ENCODE data around the gene TOLLIP. TPM values are rescaled to one million over a fixed set of nuclear protein-coding genes. Genes with fewer than 3 reads are reported as not detected.
"Not testable (repeated sequence)": the region's sequence is repeated elsewhere in the genome, so short reads cannot be mapped to it uniquely, and the experiment has no call there.

Gene TOLLIP
- total RNA-seq (2022) (53.4 and 64.9 TPM in 2 replicates), Bru-seq, nascent RNA (percentile 63 among the genes with signal in this experiment), BruChase-seq, experiment 1, labeled RNA remaining after a 6-hour chase (percentile 78 among the genes with signal in this experiment), BruChase-seq, experiment 2, labeled RNA remaining after a 2-hour chase (percentile 74 among the genes with signal in this experiment)
- long read RNA-seq, transcript TOLLIP-202 (6 exons, 3,617 nt), result major isoform, 64 of 85 reads
- long read RNA-seq, transcript TOLLIP-211 (5 exons, 684 nt), result minor isoform, 5 of 85 reads
- long read RNA-seq, partial matches to known transcripts, result 5 of 85 reads
- long read RNA-seq, other reads (novel, unspliced or antisense), result 9 of 85 reads

DNA sequence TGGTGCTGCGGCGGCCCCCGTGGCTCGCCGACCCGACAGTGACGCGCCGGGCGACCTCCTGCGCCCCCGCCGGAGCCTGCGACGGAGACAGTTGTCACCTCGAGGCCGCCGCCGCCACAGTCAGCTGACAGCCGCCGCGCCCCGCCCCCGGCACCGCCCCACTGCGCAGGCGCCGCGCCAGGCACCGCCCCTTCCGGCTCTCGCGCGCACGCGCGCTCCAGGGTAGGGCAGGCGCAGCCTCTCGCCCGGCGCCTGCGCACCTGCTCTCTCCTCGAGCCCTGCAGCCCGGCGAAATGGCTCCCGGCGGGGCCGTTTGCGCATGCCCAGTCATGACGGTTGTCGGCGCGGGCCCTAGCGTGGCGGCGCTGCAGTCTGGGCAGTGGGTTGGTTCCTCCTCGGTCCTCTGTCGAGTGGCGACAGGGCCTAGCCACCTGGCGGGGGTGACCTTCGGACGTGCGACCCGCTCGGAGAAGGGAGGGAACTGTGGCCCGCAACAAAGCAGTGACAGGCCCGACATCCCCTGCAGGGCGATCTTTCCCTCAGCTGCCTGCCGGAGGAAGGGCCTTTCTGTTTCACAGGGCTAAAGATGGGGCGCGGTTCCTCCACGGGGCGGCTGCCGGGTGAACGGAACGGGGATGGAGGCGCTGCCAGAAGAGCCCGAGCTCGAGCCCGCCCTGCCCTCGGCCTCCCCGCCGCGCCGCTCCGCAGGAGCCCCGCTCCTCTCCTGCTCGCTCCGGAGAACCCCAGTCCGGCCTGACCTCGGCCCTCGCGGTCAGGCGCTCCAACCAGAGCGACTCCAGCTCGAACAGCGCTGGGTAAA, at the start of gene TOLLIP:
TOLLIP (minus strand) TSS at position 135 of the 820 bp plus-strand sequence; CDS start at position 1, 134 bp downstream.
- intact Hi-C loops (cut with micrococcal nuclease; ENCODE audit: unreplicated experiment), result loop anchor here (5.0 to 10.0 kb wide), 2 partner anchors 78 to 205 kb away; partner anchors contain the start of gene BRSK2
- peak; percentile 97 for DNase-seq
- TF ChIP-seq, protein P1, sequence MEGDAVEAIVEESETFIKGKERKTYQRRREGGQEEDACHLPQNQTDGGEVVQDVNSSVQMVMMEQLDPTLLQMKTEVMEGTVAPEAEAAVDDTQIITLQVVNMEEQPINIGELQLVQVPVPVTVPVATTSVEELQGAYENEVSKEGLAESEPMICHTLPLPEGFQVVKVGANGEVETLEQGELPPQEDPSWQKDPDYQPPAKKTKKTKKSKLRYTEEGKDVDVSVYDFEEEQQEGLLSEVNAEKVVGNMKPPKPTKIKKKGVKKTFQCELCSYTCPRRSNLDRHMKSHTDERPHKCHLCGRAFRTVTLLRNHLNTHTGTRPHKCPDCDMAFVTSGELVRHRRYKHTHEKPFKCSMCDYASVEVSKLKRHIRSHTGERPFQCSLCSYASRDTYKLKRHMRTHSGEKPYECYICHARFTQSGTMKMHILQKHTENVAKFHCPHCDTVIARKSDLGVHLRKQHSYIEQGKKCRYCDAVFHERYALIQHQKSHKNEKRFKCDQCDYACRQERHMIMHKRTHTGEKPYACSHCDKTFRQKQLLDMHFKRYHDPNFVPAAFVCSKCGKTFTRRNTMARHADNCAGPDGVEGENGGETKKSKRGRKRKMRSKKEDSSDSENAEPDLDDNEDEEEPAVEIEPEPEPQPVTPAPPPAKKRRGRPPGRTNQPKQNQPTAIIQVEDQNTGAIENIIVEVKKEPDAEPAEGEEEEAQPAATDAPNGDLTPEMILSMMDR (IDR thresholded peaks at IDR 0.05; ENCODE audit: unreplicated experiment), result no peak
- CTCF ChIA-PET, result interaction anchor here (1.1 to 1.2 kb wide), 2 partner anchors 80 to 136 kb away, joined by 4 read pairs; partner anchors contain the start of gene BRSK2
- Mint-ChIP-seq H3K4me1 (ENCODE audit: low read depth, unreplicated experiment) (peaks cover 23% of the 10 kb centered on the region), H3K4me3 (ENCODE audit: low read depth, unreplicated experiment) (peak within 1 kb of the TSS; percentile 73), H3K9me3 (ENCODE audit: low read depth, unreplicated experiment) (peaks cover 4% of the 10 kb centered on the region), H3K27me3 (ENCODE audit: unreplicated experiment) (no peaks in the 10 kb centered on the region), H3K27ac (ENCODE audit: unreplicated experiment) (peak within 1 kb of the TSS; percentile 87), H3K36me3 (ENCODE audit: insufficient read depth, unreplicated experiment) (peaks cover 43% of the 10 kb centered on the region)
- TSS peak; percentile 92 for BruUV-seq (replicated peaks)

DNA sequence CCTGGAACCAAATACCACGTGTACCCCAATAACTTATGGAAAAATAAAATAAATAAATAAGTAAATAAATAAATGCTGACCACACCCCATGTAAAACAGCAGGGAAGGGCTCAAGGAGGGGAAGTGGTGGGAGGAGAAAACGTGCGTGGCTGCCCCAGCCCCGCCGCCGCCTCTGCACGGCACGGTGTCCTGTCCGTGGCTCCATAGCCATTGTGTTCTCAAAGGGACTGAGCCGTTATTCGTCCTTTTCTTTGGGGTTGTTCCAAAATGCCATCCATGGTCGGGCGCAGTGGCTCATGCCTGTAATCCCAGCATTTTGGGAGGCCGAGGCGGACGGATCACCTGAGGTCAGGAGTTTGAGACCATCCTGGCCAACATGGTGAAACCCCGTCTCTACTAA, 49.5 kb upstream of the TOLLIP start:
- Mint-ChIP-seq H3K4me1 (ENCODE audit: low read depth, unreplicated experiment) (peaks cover 12% of the 10 kb centered on the region), H3K27me3 (ENCODE audit: unreplicated experiment) (peaks cover 57% of the 10 kb centered on the region)
- H3K4me3 Mint-ChIP-seq (ENCODE audit: low read depth, unreplicated experiment); CTCF ChIA-PET; intact Hi-C loops (cut with micrococcal nuclease; ENCODE audit: unreplicated experiment); BruUV-seq (replicated peaks); H3K27ac Mint-ChIP-seq (ENCODE audit: unreplicated experiment); H3K36me3 Mint-ChIP-seq (ENCODE audit: insufficient read depth, unreplicated experiment); DNase-seq; H3K9me3 Mint-ChIP-seq (ENCODE audit: low read depth, unreplicated experiment): not testable (repeated sequence)

DNA sequence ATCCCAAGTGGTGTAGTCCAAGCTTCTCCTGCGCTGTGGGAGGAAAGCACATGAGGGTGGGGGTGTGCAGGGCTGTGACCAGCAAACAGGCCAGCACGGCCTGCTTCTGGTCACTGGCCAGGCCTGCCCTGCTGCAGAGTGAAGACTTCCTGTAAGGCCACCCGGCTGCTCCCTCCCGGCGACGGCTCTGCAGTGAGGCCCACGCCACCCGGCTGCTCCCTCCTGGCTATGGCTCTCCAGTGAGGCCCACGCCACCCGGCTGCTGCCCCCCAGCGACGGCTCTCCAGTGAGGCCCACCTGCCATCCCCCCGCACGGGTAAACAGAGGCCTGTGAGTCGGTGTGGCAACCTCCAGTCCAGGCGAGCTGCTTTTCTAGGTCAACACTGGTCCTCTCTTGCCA, 48.9 kb upstream of the TOLLIP start:
- Mint-ChIP-seq H3K4me3 (ENCODE audit: low read depth, unreplicated experiment) (no peak overlapping the region), H3K27me3 (ENCODE audit: unreplicated experiment) (peaks cover 57% of the 10 kb centered on the region), H3K4me1 (ENCODE audit: low read depth, unreplicated experiment) (peaks cover 12% of the 10 kb centered on the region), H3K36me3 (ENCODE audit: insufficient read depth, unreplicated experiment) (no peaks in the 10 kb centered on the region), H3K27ac (ENCODE audit: unreplicated experiment) (no peak overlapping the region), H3K9me3 (ENCODE audit: low read depth, unreplicated experiment) (no peaks in the 10 kb centered on the region)
- no TSS peak for BruUV-seq (replicated peaks)
- CTCF ChIA-PET, result no interaction called here
- TF ChIP-seq, protein P1 (IDR thresholded peaks at IDR 0.05; ENCODE audit: unreplicated experiment), result no peak
- intact Hi-C loops (cut with micrococcal nuclease; ENCODE audit: unreplicated experiment), result no loop called here
- DNase-seq, result no peak

DNA sequence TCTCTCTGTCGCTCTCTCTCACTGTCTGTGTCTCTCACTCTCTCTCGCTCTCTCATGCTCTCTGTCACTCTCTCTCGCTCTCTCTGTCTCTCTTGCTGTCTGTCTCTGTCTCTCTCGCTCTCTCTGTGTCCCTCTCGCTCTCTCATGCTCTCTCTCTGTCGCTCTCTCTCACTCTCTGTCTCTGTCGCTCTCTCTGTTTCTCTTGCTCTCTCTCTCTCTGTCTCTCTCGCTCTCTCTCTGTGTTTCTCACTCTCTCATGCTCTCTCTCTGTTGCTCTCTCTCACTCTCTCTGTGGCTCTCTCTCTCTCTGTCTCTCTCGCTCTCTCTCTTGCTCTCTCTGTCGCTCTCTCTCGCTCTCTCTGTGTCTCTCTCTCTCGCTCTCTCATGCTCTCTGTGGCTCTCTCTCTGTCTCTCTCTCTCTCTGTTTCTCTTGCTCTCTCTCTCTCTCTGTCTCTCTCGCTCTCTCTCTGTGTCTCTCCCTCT, 47.1 kb upstream of the TOLLIP start:
- Mint-ChIP-seq H3K4me1 (ENCODE audit: low read depth, unreplicated experiment) (peaks cover 12% of the 10 kb centered on the region), H3K27ac (ENCODE audit: unreplicated experiment) (no peak overlapping the region), H3K4me3 (ENCODE audit: low read depth, unreplicated experiment) (no peak overlapping the region), H3K27me3 (ENCODE audit: unreplicated experiment) (peaks cover 51% of the 10 kb centered on the region), H3K9me3 (ENCODE audit: low read depth, unreplicated experiment) (no peaks in the 10 kb centered on the region), H3K36me3 (ENCODE audit: insufficient read depth, unreplicated experiment) (peaks cover 2% of the 10 kb centered on the region)
- intact Hi-C loops (cut with micrococcal nuclease; ENCODE audit: unreplicated experiment), result no loop called here
- TF ChIP-seq, protein P1 (IDR thresholded peaks at IDR 0.05; ENCODE audit: unreplicated experiment), result no peak
- DNase-seq, result no peak
- BruUV-seq (replicated peaks), result no TSS peak
- CTCF ChIA-PET, result no interaction called here
